Sigmoid colon (tissue), 7 donors: ENCODE data around the gene SAP30BP. TPM values are rescaled to one million over a fixed set of nuclear protein-coding genes. Genes with fewer than 3 reads are reported as not detected.

Experiments used
- DNase-seq: peaks from one replicate; pipeline ENCODE4 v3.0.0-alpha.2; 2019
- H3K27ac ChIP-seq, 4 donors: fragments of 200-600 bp; sonication (generic); one replicate each; pipeline ENCODE4 v1.5.1; 2016 to 2019; ENCODE audit warnings: mild to moderate bottlenecking in 1 of 4
- H3K27me3 ChIP-seq, 3 donors: fragments of 200-600 bp; sonication (generic); one replicate each; pipeline ENCODE4 v1.5.1; 2019; ENCODE audit warnings: mild to moderate bottlenecking in 1 of 3
- H3K36me3 ChIP-seq, 4 donors: fragments of 200-600 bp; sonication (generic); one replicate each; pipeline ENCODE4 v1.5.1; 2016 to 2019
- H3K4me1 ChIP-seq, 4 donors: fragments of 200-600 bp; sonication (generic); one replicate each; pipeline ENCODE4 v1.5.1; 2017 to 2019
- H3K4me3 ChIP-seq, 4 donors: fragments of 200-600 bp; sonication (generic); one replicate each; pipeline ENCODE4 v1.5.1; 2017 to 2019; ENCODE audit warnings: mild to moderate bottlenecking in 2 of 4, moderate library complexity in 1 of 4
- H3K9me3 ChIP-seq, 4 donors: fragments of 200-600 bp in 3 of 4; sonication (generic) in 3 of 4; one replicate each; pipeline versions ENCODE4 v1.5.1 to v1.6.1; 2013 to 2019
- CTCF ChIP-seq, 4 experiments: fragments of 450-650 bp in 3 of 4; fragments of 200-600 bp in 1 of 4; IDR thresholded peaks; one replicate each; pipeline ENCODE4 v1.5.1; 2016 to 2019; ENCODE audit warnings: antibody characterized with exemption in 4 of 4, mild to moderate bottlenecking in 3 of 4, moderate library complexity in 2 of 4
- EP300 ChIP-seq, 4 donors: sonication (generic); formaldehyde crosslinking; IDR thresholded peaks; one replicate each; pipeline ENCODE4 v1.6.1; 2017; ENCODE audit warnings: antibody characterized with exemption in 4 of 4
- POLR2A ChIP-seq, 2 donors: fragments of 450-650 bp; IDR thresholded peaks; one replicate each; pipeline ENCODE4 v1.6.1; 2016; ENCODE audit warnings: antibody characterized with exemption in 2 of 2, mild to moderate bottlenecking in 2 of 2, moderate library complexity in 2 of 2
- POLR2AphosphoS5 ChIP-seq, 4 donors: sonication (generic); formaldehyde crosslinking; IDR thresholded peaks; one replicate each; pipeline ENCODE4 v1.6.1; 2017; ENCODE audit warnings: antibody characterized with exemption in 4 of 4
- WGBS, 2 donors: extraction: QIAGEN DNeasy Blood & Tissue Kit; methylation state at CpG; one replicate each; pipeline ENCODE4 v1.1.7; 2013; 5-methylcytosine and 5-hydroxymethylcytosine counted together
- intact Hi-C: fragments of 100-400 bp; cut with DNase I; formaldehyde crosslinking; loops from one replicate; pipeline ENCODE4 v1.15.1; 2023
- polyA plus RNA-seq, 3 donors: library from polyadenylated mRNA; stranded (reverse); fragments of 200-250 nt; gene quantifications; one replicate each; pipeline ENCODE4 v1.2.3, GENCODE V29; 2013
- total RNA-seq, 4 donors: library from RNA; depleted of rRNA; stranded (reverse); fragments of >200 nt; gene quantifications; one replicate each; pipeline ENCODE4 v1.1.0, GENCODE V29; 2016
- donor health status: healthy with polysubstance abuse.
- donor health status: Bipolar disorder and iron deficiency.
- donor health status: healthy.

Gene SAP30BP
- total and polyA plus RNA-seq, 7 donors: 53.2 to 96.9 (median 60.4) TPM

GRCh38 chr17:75622076-75622475, 45.1 kb upstream of the SAP30BP start:
- H3K27ac ChIP-seq: no peak overlapping the region
- no peaks in the 10 kb centered on the region for H3K27me3 ChIP-seq
- no peak overlapping the region for H3K4me3 ChIP-seq
- no peaks in the 10 kb centered on the region for H3K9me3 ChIP-seq
- peaks cover 3 to 71% (median 28%) of the 10 kb centered on the region in 4 donors for H3K36me3 ChIP-seq
- WGBS, 2 donors: 93 to 95% methylated on average over 8 of the region's 8 CpGs
- intact Hi-C loops: no loop called here
- no peak for DNase-seq
- TF ChIP-seq EP300 (IDR thresholded peaks at IDR 0.05) (no peak), CTCF (IDR thresholded peaks at IDR 0.05) (no peak), POLR2AphosphoS5 (IDR thresholded peaks at IDR 0.05) (no peak), POLR2A (IDR thresholded peaks at IDR 0.05) (no peak)
- H3K4me1 ChIP-seq: no peaks in the 10 kb centered on the region

- intact Hi-C loops: no loop called here
- peaks cover 3 to 70% (median 26%) of the 10 kb centered on the region in 4 donors for H3K36me3 ChIP-seq
- H3K4me1 ChIP-seq: no peaks in the 10 kb centered on the region
- no peak overlapping the region for H3K27ac ChIP-seq
- WGBS, 2 donors: 89 to 90% methylated on average over 15 of the region's 15 CpGs
- H3K4me3 ChIP-seq: no peak overlapping the region
- no peaks in the 10 kb centered on the region for H3K9me3 ChIP-seq
- H3K27me3 ChIP-seq: no peaks in the 10 kb centered on the region
- no peak for DNase-seq
- TF ChIP-seq CTCF (IDR thresholded peaks at IDR 0.05) (no peak), POLR2A (IDR thresholded peaks at IDR 0.05) (no peak), POLR2AphosphoS5 (IDR thresholded peaks at IDR 0.05) (no peak), EP300 (IDR thresholded peaks at IDR 0.05) (no peak)
These were observed 44.3 kb upstream of the SAP30BP start for GRCh38 chr17:75622771-75623273.

GRCh38 chr17:75623386-75623785, 43.8 kb upstream of the SAP30BP start:
- peaks cover 3 to 64% (median 23%) of the 10 kb centered on the region in 4 donors for H3K36me3 ChIP-seq
- TF ChIP-seq POLR2AphosphoS5 (IDR thresholded peaks at IDR 0.05) (no peak), EP300 (IDR thresholded peaks at IDR 0.05) (no peak), CTCF (IDR thresholded peaks at IDR 0.05) (no peak), POLR2A (IDR thresholded peaks at IDR 0.05) (no peak)
- no peak for DNase-seq
- WGBS, 2 donors: 89 to 94% methylated on average over 9 of the region's 9 CpGs
- no peaks in the 10 kb centered on the region for H3K9me3 ChIP-seq
- no peak overlapping the region for H3K27ac ChIP-seq
- no peak overlapping the region for H3K4me3 ChIP-seq
- no peaks in the 10 kb centered on the region for H3K27me3 ChIP-seq
- no peaks in the 10 kb centered on the region for H3K4me1 ChIP-seq
- intact Hi-C loops: no loop called here

- Histone ChIP-seq H3K4me3 (no peak overlapping the region), H3K9me3 (no peaks in the 10 kb centered on the region), H3K27ac (no peak overlapping the region), H3K4me1 (no peaks in the 10 kb centered on the region), H3K27me3 (no peaks in the 10 kb centered on the region), H3K36me3 (peaks cover 3 to 58% (median 21%) of the 10 kb centered on the region in 4 donors)
- DNase-seq: no peak
- 91 to 92% methylated on average over 12 of the region's 12 CpGs for WGBS, 2 donors
- no peak for TF ChIP-seq EP300 (IDR thresholded peaks at IDR 0.05)
- intact Hi-C loops: no loop called here
These were observed 43.1 kb upstream of the SAP30BP start for GRCh38 chr17:75624021-75624420.

- no peaks in the 10 kb centered on the region for H3K4me1 ChIP-seq
- H3K36me3 ChIP-seq: peaks cover 3 to 50% (median 18%) of the 10 kb centered on the region in 4 donors
- H3K9me3 ChIP-seq: no peaks in the 10 kb centered on the region
- TF ChIP-seq POLR2A (IDR thresholded peaks at IDR 0.05) (no peak), POLR2AphosphoS5 (IDR thresholded peaks at IDR 0.05) (no peak), CTCF (IDR thresholded peaks at IDR 0.05) (no peak), EP300 (IDR thresholded peaks at IDR 0.05) (no peak)
- intact Hi-C loops: no loop called here
- no peaks in the 10 kb centered on the region for H3K27me3 ChIP-seq
- no peak overlapping the region for H3K27ac ChIP-seq
- no peak overlapping the region for H3K4me3 ChIP-seq
- WGBS, 2 donors: 85 to 88% methylated on average over 23 of the region's 23 CpGs
- DNase-seq: no peak
These were observed 42.3 kb upstream of the SAP30BP start for GRCh38 chr17:75624714-75625345.
